MCF 10A (cell line): ENCODE results near the gene CAMSAP2. TPM values are rescaled to one million over a fixed set of nuclear protein-coding genes. Genes with fewer than 3 reads are reported as not detected.

Experiments
- BruUV-seq: library from RNA; stranded (reverse); fragments of 400-500 nt; replicated peaks from 2 replicates; lab custom pipeline; 2021; lab: Mats Ljungman, UMichigan
- CTCF ChIA-PET: fragments of 300-600 bp; sonication (Branson Sonifier 250); formaldehyde crosslinking; extraction: SDS; loops from one replicate; lab custom pipeline; 2021; ENCODE audit warnings: antibody characterized with exemption, inconsistent platforms; lab: Yijun Ruan, JAX
- POLR2A ChIA-PET: fragments of 300-600, 350-650 bp; sonication (Branson Sonifier 250); formaldehyde crosslinking; extraction: SDS; loops from one replicate; lab custom pipeline; 2020; ENCODE audit warnings: antibody characterized with exemption, inconsistent platforms; lab: Yijun Ruan, JAX
- DNase-seq: peaks from one replicate; pipeline ENCODE4 v3.0.0-alpha.2; 2018; ENCODE audit not compliant: unreplicated experiment
- H3K27ac Mint-ChIP-seq: one replicate; pipeline ENCODE4 v1.8.0; 2022; ENCODE audit warnings: mild to moderate bottlenecking, low read depth, mixed read lengths; ENCODE audit not compliant: unreplicated experiment
- H3K27me3 Mint-ChIP-seq: one replicate; pipeline ENCODE4 v1.8.0; 2022; ENCODE audit warnings: mixed read lengths; ENCODE audit not compliant: insufficient read depth, unreplicated experiment
- H3K36me3 Mint-ChIP-seq: one replicate; pipeline ENCODE4 v1.8.0; 2022; ENCODE audit warnings: mild to moderate bottlenecking, moderate library complexity, mixed read lengths; ENCODE audit not compliant: insufficient read depth, unreplicated experiment
- H3K4me1 Mint-ChIP-seq: one replicate; pipeline ENCODE4 v1.8.0; 2022; ENCODE audit warnings: mixed read lengths; ENCODE audit not compliant: insufficient read depth, unreplicated experiment
- H3K4me3 Mint-ChIP-seq: one replicate; pipeline ENCODE4 v1.8.0; 2022; ENCODE audit warnings: mild to moderate bottlenecking, moderate library complexity, mixed read lengths; ENCODE audit not compliant: unreplicated experiment
- H3K9me3 Mint-ChIP-seq: one replicate; pipeline ENCODE4 v1.8.0; 2022; ENCODE audit warnings: mixed read lengths; ENCODE audit not compliant: unreplicated experiment
- CTCF ChIP-seq: fragments of 200-600 bp; IDR thresholded peaks from one replicate; pipeline ENCODE4 v1.8.0; 2022; ENCODE audit warnings: antibody characterized with exemption, mild to moderate bottlenecking; ENCODE audit not compliant: unreplicated experiment
- intact Hi-C: fragments of 100-400 bp; cut with micrococcal nuclease; formaldehyde crosslinking; loops from 2 replicates; pipeline ENCODE4 v1.14.1; 2022
- total RNA-seq: library from RNA; stranded (reverse); gene quantifications from 2 replicates; pipeline ENCODE4 v1.2.3, GENCODE V29; 2022

CAMSAP2 gene
- total RNA-seq, 1 experiment from 2014 or later: 209 TPM

DNA sequence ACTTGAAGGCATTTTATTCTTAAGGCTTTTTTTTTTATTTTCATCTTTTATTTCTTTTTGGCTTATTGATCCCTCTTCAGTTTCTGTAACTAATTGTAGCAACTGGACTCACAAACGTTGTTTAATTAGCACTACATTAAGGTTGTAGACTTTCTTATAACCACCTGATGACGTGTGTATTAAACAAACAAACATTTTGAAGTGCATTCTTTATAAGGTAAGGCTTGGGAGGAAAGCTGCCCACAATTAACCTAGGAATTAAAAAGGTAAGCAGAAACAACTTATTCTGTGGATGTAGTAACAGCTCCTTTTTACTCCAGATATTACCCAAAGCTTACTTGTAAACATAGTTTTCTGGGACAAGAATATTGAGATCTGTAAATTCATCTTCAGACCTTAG lies 55.0 kb downstream of the CAMSAP2 start:
- H3K27me3 Mint-ChIP-seq: no peaks in the 10 kb centered on the region
- H3K36me3 Mint-ChIP-seq: peaks cover 20% of the 10 kb centered on the region
- intact Hi-C loops: no loop called here
- BruUV-seq: no TSS peak
- no peak for DNase-seq
- H3K27ac Mint-ChIP-seq: peak overlapping the region; percentile 46
- H3K4me1 Mint-ChIP-seq: peaks cover 31% of the 10 kb centered on the region
- ChIA-PET POLR2A (interaction anchor here (0.6 to 9.1 kb wide), 13 partner anchors 9 to 172 kb away, joined by 3 to 79 read pairs (median 8); partner anchors contain the start of genes CAMSAP2 and DDX59), CTCF (interaction anchor here (0.5 to 4.5 kb wide), 9 partner anchors 7 to 171 kb away, joined by 3 to 30 read pairs (median 4); no protein-coding TSS in a partner anchor)
- no peaks in the 10 kb centered on the region for H3K9me3 Mint-ChIP-seq
- no peak overlapping the region for H3K4me3 Mint-ChIP-seq
- no peak for TF ChIP-seq CTCF

- CTCF ChIA-PET: interaction anchor here (0.7 to 2.3 kb wide), 3 partner anchors 9 to 172 kb away, joined by 3 to 30 read pairs (median 5); no protein-coding TSS in a partner anchor
- Mint-ChIP-seq H3K36me3 (peaks cover 14% of the 10 kb centered on the region), H3K27ac (peak overlapping the region; percentile 1), H3K4me3 (no peak overlapping the region), H3K27me3 (no peaks in the 10 kb centered on the region), H3K9me3 (no peaks in the 10 kb centered on the region), H3K4me1 (peaks cover 30% of the 10 kb centered on the region)
- DNase-seq: no peak
- POLR2A ChIA-PET: interaction anchor here (1.0 to 9.1 kb wide), 10 partner anchors 9 to 173 kb away, joined by 3 to 79 read pairs (median 8); partner anchors contain the start of genes CAMSAP2 and DDX59
- intact Hi-C loops: no loop called here
- TF ChIP-seq CTCF: no peak
- BruUV-seq: no TSS peak
Measured at GRCh38 chr1:200794506-200795065, 55.9 kb downstream of the CAMSAP2 start.

GRCh38 chr1:200795156-200795555 lies 56.5 kb downstream of the CAMSAP2 start:
- POLR2A ChIA-PET: interaction anchor here (0.6 to 9.1 kb wide), 10 partner anchors 9 to 172 kb away, joined by 3 to 79 read pairs (median 3); partner anchors contain the start of gene DDX59
- H3K27ac Mint-ChIP-seq: peak overlapping the region; percentile 1
- intact Hi-C loops: no loop called here
- H3K36me3 Mint-ChIP-seq: peaks cover 12% of the 10 kb centered on the region
- no peak for TF ChIP-seq CTCF
- CTCF ChIA-PET: interaction anchor here (1.2 to 1.5 kb wide), 2 partner anchors 120 to 173 kb away, joined by 3 to 5 read pairs; no protein-coding TSS in a partner anchor
- H3K4me3 Mint-ChIP-seq: no peak overlapping the region
- H3K27me3 Mint-ChIP-seq: no peaks in the 10 kb centered on the region
- H3K4me1 Mint-ChIP-seq: peaks cover 36% of the 10 kb centered on the region
- no peaks in the 10 kb centered on the region for H3K9me3 Mint-ChIP-seq
- DNase-seq: peak; percentile 42
- no TSS peak for BruUV-seq

DNA sequence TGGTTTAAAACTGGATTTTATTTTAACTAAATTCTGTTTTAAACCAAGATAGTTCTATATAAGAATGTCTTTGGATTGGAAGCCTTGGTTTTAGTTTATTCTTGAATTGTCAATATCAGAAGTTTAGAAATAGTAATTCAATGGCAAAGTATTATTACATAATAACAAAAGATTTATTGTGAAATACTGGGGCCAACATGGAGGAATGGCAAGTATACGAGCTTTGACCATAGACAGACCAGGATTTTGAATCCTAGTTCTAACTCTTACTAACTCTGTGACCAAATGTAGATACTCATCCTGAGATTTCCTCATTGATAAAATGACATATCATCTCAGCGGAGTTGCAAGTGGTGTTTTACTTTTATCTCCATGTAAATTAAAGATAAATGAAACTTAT lies 63.3 kb downstream of the CAMSAP2 start:
- H3K4me1 Mint-ChIP-seq: peaks cover 32% of the 10 kb centered on the region
- DNase-seq: no peak
- intact Hi-C loops: loop anchor here (2.0 kb wide), 1 partner anchor 243 kb away; no protein-coding TSS in a partner anchor
- H3K4me3 Mint-ChIP-seq: no peak overlapping the region
- no peaks in the 10 kb centered on the region for H3K27me3 Mint-ChIP-seq
- TF ChIP-seq CTCF: no peak
- CTCF ChIA-PET: interaction anchor here (0.6 to 4.1 kb wide), 43 partner anchors 9 to 251 kb away, joined by 3 to 108 read pairs (median 5); partner anchors contain the start of gene KIF14
- H3K27ac Mint-ChIP-seq: no peak overlapping the region
- POLR2A ChIA-PET: interaction anchor here (0.6 to 5.3 kb wide), 11 partner anchors 8 to 356 kb away, joined by 3 to 59 read pairs (median 8); partner anchors contain the start of genes CAMSAP2 and DDX59
- H3K36me3 Mint-ChIP-seq: peaks cover 23% of the 10 kb centered on the region
- no TSS peak for BruUV-seq
- H3K9me3 Mint-ChIP-seq: no peaks in the 10 kb centered on the region
